H1 (cell line): Measurements from ENCODE around the gene CACNA1D. TPM values are rescaled to one million over a fixed set of nuclear protein-coding genes. Genes with fewer than 3 reads are reported as not detected.

Experiments used
- CTCF ChIA-PET: fragments of 300-600 bp; sonication (Branson Sonifier 250); formaldehyde crosslinking; loops from one replicate; lab custom pipeline; 2021; ENCODE audit not compliant: partially characterized antibody; lab: Charles Lee
- POLR2A ChIA-PET: fragments of 300-600 bp; sonication (Branson Sonifier 250); formaldehyde crosslinking; loops from one replicate; lab custom pipeline; 2021; ENCODE audit warnings: inconsistent platforms; ENCODE audit not compliant: partially characterized antibody; lab: Charles Lee
- DNase-seq, 2 experiments: peaks; one replicate each; pipeline versions ENCODE4 v3.0.0 to v3.0.0-alpha.2; 2010 to 2022; ENCODE audit warnings: low spot score in 2 of 2, low read depth in 1 of 2, mixed read lengths in 1 of 2
- FAIRE-seq: peaks from 2 replicates; lab custom pipeline; 2011; peaks lifted over from hg19 to GRCh38; lab: Jason Lieb, UNC
- H2AFZ ChIP-seq: 2 replicates; pipeline ENCODE4 v1.8.1; 2012; ENCODE audit warnings: low read length, inconsistent platforms
- H2AK5ac ChIP-seq: 2 replicates; pipeline ENCODE4 v1.6.1; 2013; ENCODE audit warnings: low read depth, low read length
- H2BK120ac ChIP-seq: replicated peaks from 2 replicates; pipeline ENCODE3; 2013; ENCODE audit warnings: low read depth, low read length, inconsistent platforms
- H2BK12ac ChIP-seq: 2 replicates; pipeline ENCODE4 v1.6.1; 2013; ENCODE audit warnings: low read depth, low read length
- H2BK15ac ChIP-seq: 2 replicates; pipeline ENCODE4 v1.6.1; 2013; ENCODE audit warnings: low read length
- H2BK20ac ChIP-seq: 2 replicates; pipeline ENCODE4 v1.6.1; 2013; ENCODE audit warnings: low read length
- H2BK5ac ChIP-seq: 2 replicates; pipeline ENCODE4 v1.6.1; 2013; ENCODE audit warnings: low read depth, low read length
- H3K14ac ChIP-seq: 2 replicates; pipeline ENCODE4 v1.6.1; 2013; ENCODE audit warnings: inconsistent platforms; ENCODE audit not compliant: insufficient read length
- H3K18ac ChIP-seq: 2 replicates; pipeline ENCODE4 v1.6.1; 2013; ENCODE audit warnings: low read length; ENCODE audit errors: extremely low read depth
- H3K23ac ChIP-seq: 2 replicates; pipeline ENCODE4 v1.6.1; 2013; ENCODE audit warnings: inconsistent platforms; ENCODE audit not compliant: insufficient read length
- H3K23me2 ChIP-seq: 2 replicates; pipeline ENCODE4 v1.6.1; 2013; ENCODE audit warnings: low read depth, low read length
- H3K27ac ChIP-seq: 2 replicates; pipeline ENCODE4 v1.6.1; 2011; ENCODE audit warnings: low read depth, low read length, inconsistent platforms
- H3K27me3 ChIP-seq, 4 experiments: replicated peaks in 1 of 4; 1 replicate in 1 of 4; 2 replicates in 3 of 4; pipeline versions ENCODE4 v1.6.1 to v1.8.1; 2011 to 2013; ENCODE audit warnings: low read length in 3 of 4, mild to moderate bottlenecking in 3 of 4, inconsistent platforms in 2 of 4, mixed read lengths in 2 of 4, moderate library complexity in 1 of 4; ENCODE audit not compliant: control insufficient read depth in 3 of 4, insufficient read depth in 3 of 4; ENCODE audit errors: extremely low read depth in 1 of 4
- H3K36me3 ChIP-seq, 4 experiments: 2 replicates each; pipeline versions ENCODE4 v1.6.1 to v1.8.1; 2011 to 2013; ENCODE audit warnings: mild to moderate bottlenecking in 4 of 4, low read length in 3 of 4, moderate library complexity in 2 of 4, control low read depth in 1 of 4, inconsistent platforms in 1 of 4; ENCODE audit not compliant: insufficient read depth in 4 of 4, control insufficient read depth in 2 of 4
- H3K4ac ChIP-seq: replicated peaks from 2 replicates; pipeline ENCODE3; 2013; ENCODE audit warnings: low read length, low read depth, mixed read lengths, inconsistent platforms; ENCODE audit not compliant: insufficient read length
- H3K4me1 ChIP-seq, 4 experiments: replicated peaks in 1 of 4; 1 replicate in 1 of 4; 2 replicates in 3 of 4; pipeline versions ENCODE4 v1.6.1 to v1.8.1; 2011 to 2013; ENCODE audit warnings: low read length in 3 of 4, inconsistent platforms in 2 of 4, mixed read lengths in 1 of 4; ENCODE audit not compliant: insufficient read depth in 4 of 4, control insufficient read depth in 3 of 4
- H3K4me2 ChIP-seq, 2 experiments: 2 replicates each; pipeline versions ENCODE4 v1.6.1 to v1.8.1; 2011 to 2013; ENCODE audit warnings: low read depth in 2 of 2, low read length in 2 of 2, control low read depth in 1 of 2, inconsistent platforms in 1 of 2, mild to moderate bottlenecking in 1 of 2; ENCODE audit not compliant: insufficient read depth in 1 of 2
- H3K4me3 ChIP-seq, 4 experiments: fragments of 200-600, 300-600 bp in 1 of 4; sonication (generic), shearing (Covaris generic), sonication (Bioruptor Twin) in 1 of 4; 2 replicates each; pipeline versions ENCODE4 v1.5.1 to v1.8.1; 2011 to 2016; ENCODE audit warnings: low read length in 4 of 4, low read depth in 3 of 4, control low read depth in 2 of 4, inconsistent platforms in 2 of 4, mild to moderate bottlenecking in 2 of 4, mixed read lengths in 1 of 4, moderate library complexity in 1 of 4; ENCODE audit not compliant: insufficient read depth in 2 of 4; ENCODE audit errors: extremely low read depth in 1 of 4
- H3K56ac ChIP-seq: replicated peaks from 2 replicates; pipeline ENCODE3; 2013; ENCODE audit warnings: low read depth, mild to moderate bottlenecking, mixed read lengths, low read length, inconsistent platforms; ENCODE audit not compliant: insufficient read length
- H3K79me1 ChIP-seq: 2 replicates; pipeline ENCODE4 v1.6.1; 2013; ENCODE audit warnings: low read depth, low read length, control low read depth
- H3K79me2 ChIP-seq, 2 experiments: 2 replicates each; pipeline versions ENCODE4 v1.6.1 to v1.8.1; 2012 to 2013; ENCODE audit warnings: low read length in 2 of 2, mild to moderate bottlenecking in 2 of 2, inconsistent platforms in 1 of 2; ENCODE audit not compliant: insufficient read depth in 2 of 2, control insufficient read depth in 1 of 2
- H3K9ac ChIP-seq, 4 experiments: replicated peaks in 1 of 4; 1 replicate in 1 of 4; 2 replicates in 3 of 4; pipeline versions ENCODE4 v1.6.1 to v1.8.1; 2011 to 2013; ENCODE audit warnings: low read depth in 3 of 4, low read length in 3 of 4, control low read depth in 2 of 4, mild to moderate bottlenecking in 2 of 4, moderate library complexity in 2 of 4, inconsistent platforms in 1 of 4; ENCODE audit errors: extremely low read depth in 1 of 4
- H3K9me3 ChIP-seq, 2 experiments: 2 replicates each; pipeline versions ENCODE4 v1.6.1 to v1.8.1; 2012 to 2013; ENCODE audit warnings: mild to moderate bottlenecking in 2 of 2, moderate library complexity in 2 of 2, control low read depth in 1 of 2, inconsistent platforms in 1 of 2, low read depth in 1 of 2, low read length in 1 of 2, mixed read lengths in 1 of 2; ENCODE audit not compliant: insufficient read depth in 2 of 2
- H4K20me1 ChIP-seq, 2 experiments: replicated peaks in 1 of 2; 2 replicates each; pipeline versions ENCODE3 to v1.8.1; 2011 to 2013; ENCODE audit warnings: inconsistent platforms in 2 of 2, low read length in 2 of 2, mild to moderate bottlenecking in 1 of 2; ENCODE audit not compliant: insufficient read depth in 2 of 2, control insufficient read depth in 1 of 2
- H4K5ac ChIP-seq: 2 replicates; pipeline ENCODE4 v1.6.1; 2013; ENCODE audit warnings: low read length, low read depth, mixed read lengths, inconsistent platforms; ENCODE audit not compliant: insufficient read length
- H4K8ac ChIP-seq: 2 replicates; pipeline ENCODE4 v1.8.0; 2013; ENCODE audit warnings: mild to moderate bottlenecking, moderate library complexity, low read length, inconsistent platforms; ENCODE audit not compliant: insufficient read depth; ENCODE audit errors: extremely low read depth
- H4K91ac ChIP-seq: replicated peaks from 2 replicates; pipeline ENCODE3; 2013; ENCODE audit warnings: low read length, mixed read lengths, inconsistent platforms; ENCODE audit not compliant: insufficient read length
- EP300 ChIP-seq, 2 experiments: IDR thresholded peaks; 1 replicate in 1 of 2; 2 replicates in 1 of 2; pipeline ENCODE4 v1.6.1; 2011 to 2012; ENCODE audit warnings: low read depth in 2 of 2, low read length in 2 of 2, mild to moderate bottlenecking in 2 of 2, borderline replicate concordance in 1 of 2, inconsistent platforms in 1 of 2, moderate library complexity in 1 of 2
- FOSL1 ChIP-seq: IDR thresholded peaks from 2 replicates; pipeline ENCODE4 v1.6.1; 2011; ENCODE audit warnings: mild to moderate bottlenecking, low read depth, low read length, moderate library complexity; ENCODE audit not compliant: insufficient read depth
- JUND ChIP-seq: IDR thresholded peaks from 2 replicates; pipeline ENCODE4 v1.6.1; 2011; ENCODE audit warnings: mild to moderate bottlenecking, improper control_type of control experiment, low read length
- SP4 ChIP-seq: IDR thresholded peaks from 2 replicates; pipeline ENCODE4 v1.6.1; 2012; ENCODE audit warnings: low read length, inconsistent platforms
- TAF7 ChIP-seq: optimal IDR thresholded peaks from 2 replicates; pipeline ENCODE3; 2011; ENCODE audit warnings: low read depth, mild to moderate bottlenecking, inconsistent platforms, low read length, moderate library complexity, borderline replicate concordance
- WGBS, 2 experiments: shearing (Covaris generic) in 1 of 2; methylation state at CpG; one replicate each; pipeline versions ENCODE4 v1.1.6 to v1.1.7; 2013 to 2015; ENCODE audit warnings: low lambda C conversion rate in 2 of 2, mixed read lengths in 2 of 2, inconsistent platforms in 1 of 2, low coverage in 1 of 2, missing lambda C conversion rate in 1 of 2; ENCODE audit not compliant: insufficient replicate concordance in 2 of 2, insufficient coverage in 1 of 2, insufficient read length in 1 of 2; ENCODE audit errors: extremely low coverage in 1 of 2, missing lambda C conversion rate in 1 of 2; 5-methylcytosine and 5-hydroxymethylcytosine counted together
- polyA plus RNA-seq, 7 experiments: library from polyadenylated mRNA; depleted of rRNA in 3 of 7; stranded (reverse) in 5 of 7; unstranded in 2 of 7; fragments of >200 nt in 5 of 7; fragments of 200-250 nt in 2 of 7; gene quantifications; 1 replicate in 5 of 7; 2 replicates in 1 of 7; 4 replicates in 1 of 7; pipeline versions ENCODE4 v1.2.1 to v1.2.3, GENCODE V29; 2011 to 2013; ENCODE audit warnings: missing spikeins in 2 of 7, mixed read lengths in 2 of 7
- total RNA-seq: library from RNA; stranded (reverse); fragmentation: NEBNext Ultra II Directional; extraction: Animal tissue kit (Norgen Biotek cat#: 25700); gene quantifications from 2 replicates; pipeline ENCODE4 v1.2.1, GENCODE V29; 2021
- TF ChIP-seq, protein P1 (sequence below): IDR thresholded peaks from 2 replicates; pipeline ENCODE4 v1.6.1; 2012; ENCODE audit warnings: inconsistent platforms

The CACNA1D gene
- total and polyA plus RNA-seq, 2 of the 8 experiments (the other 6 are each of a cell fraction or from before 2014, with no cell fraction given): 2.0 to 2.9 TPM

DNA sequence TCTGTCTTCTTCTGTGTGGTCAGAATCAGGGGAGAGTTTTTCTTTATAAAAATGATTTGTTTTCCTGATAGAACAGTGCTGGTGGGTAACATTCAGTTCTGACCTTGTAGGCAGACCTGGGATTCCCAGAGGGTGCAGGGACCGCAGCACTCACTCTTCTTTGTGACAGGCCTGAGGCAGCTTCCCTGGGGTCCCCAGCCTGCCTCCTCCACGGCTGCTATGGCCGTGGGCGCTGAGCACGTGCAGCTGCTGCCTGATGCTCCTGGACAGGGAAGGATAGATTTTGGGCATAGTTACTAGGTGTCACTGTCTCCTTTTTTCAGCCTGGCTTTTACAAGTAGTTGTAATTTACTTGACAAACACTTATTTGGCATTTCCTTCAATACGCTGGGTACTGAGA is 39.1 kb downstream of the CACNA1D start:
- Histone ChIP-seq H3K4me3 (no peak overlapping the region), H3K4me2 (no peak overlapping the region), H4K5ac (no peak overlapping the region), H2BK20ac (no peak overlapping the region), H4K20me1 (no peaks in the 10 kb centered on the region), H3K79me2 (no peaks in the 10 kb centered on the region), H3K79me1 (no peaks in the 10 kb centered on the region), H3K36me3 (no peaks in the 10 kb centered on the region), H3K56ac (no peak overlapping the region), H2BK15ac (no peak overlapping the region), H2AK5ac (no peak overlapping the region), H3K9me3 (no peaks in the 10 kb centered on the region), H3K23me2 (no peaks in the 10 kb centered on the region), H3K23ac (no peak overlapping the region), H2BK120ac (no peak overlapping the region), H3K4ac (no peak overlapping the region), H3K9ac (no peak overlapping the region), H3K4me1 (peaks cover 0 to 8% (median 3%) of the 10 kb centered on the region in 4 experiments; a peak in 4 of 7 replicates), H3K18ac (no peak overlapping the region), H4K91ac (no peak overlapping the region), H3K27me3 (no peaks in the 10 kb centered on the region), H2AFZ (no peak overlapping the region), H4K8ac (no peak overlapping the region), H3K14ac (no peak overlapping the region), H2BK5ac (no peak overlapping the region), H3K27ac (no peak overlapping the region), H2BK12ac (no peak overlapping the region)
- 88% methylated on average over 6 of the region's 6 CpGs; no CpG with 5 or more reads in 1 of the 2 experiments for WGBS, 2 experiments
- ChIA-PET CTCF (interaction anchor here (1.0 kb wide), 1 partner anchor 177 kb away, joined by 3 read pairs; no protein-coding TSS in a partner anchor), POLR2A (no interaction called here)
- no peak for FAIRE-seq
- no peak for DNase-seq
- TF ChIP-seq FOSL1 (no peak), EP300 (IDR thresholded peaks at IDR 0.05; ENCODE audit: borderline replicate concordance in 1 of 2, low read depth in 2 of 2, low read length in 2 of 2) (no peak), JUND (no peak), SP4 (no peak), TAF7 (no peak)
- TF ChIP-seq, protein P1, sequence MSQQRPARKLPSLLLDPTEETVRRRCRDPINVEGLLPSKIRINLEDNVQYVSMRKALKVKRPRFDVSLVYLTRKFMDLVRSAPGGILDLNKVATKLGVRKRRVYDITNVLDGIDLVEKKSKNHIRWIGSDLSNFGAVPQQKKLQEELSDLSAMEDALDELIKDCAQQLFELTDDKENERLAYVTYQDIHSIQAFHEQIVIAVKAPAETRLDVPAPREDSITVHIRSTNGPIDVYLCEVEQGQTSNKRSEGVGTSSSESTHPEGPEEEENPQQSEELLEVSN: no peak
